Osteocyte (in vitro differentiated cells): ENCODE measurements around the gene GGACT. TPM values are rescaled to one million over a fixed set of nuclear protein-coding genes. Genes with fewer than 3 reads are reported as not detected.
A peak's percentile ranks its signal among the peaks of the same experiment; 100 is the strongest.
"Not testable (repeated sequence)": the region's sequence is repeated elsewhere in the genome, so short reads cannot be mapped to it uniquely, and the experiment has no call there.

Source experiments
- DNase-seq: peaks from one replicate; pipeline ENCODE4 v3.0.0; 2021; ENCODE audit warnings: mixed read lengths; ENCODE audit not compliant: unreplicated experiment; ENCODE audit errors: extremely low spot score
- H3K27ac Mint-ChIP-seq: one replicate; pipeline ENCODE4 v1.8.0; 2021; ENCODE audit warnings: mild to moderate bottlenecking, mixed read lengths; ENCODE audit not compliant: unreplicated experiment
- H3K27me3 Mint-ChIP-seq: one replicate; pipeline ENCODE4 v1.8.0; 2021; ENCODE audit warnings: mixed read lengths; ENCODE audit not compliant: unreplicated experiment
- H3K36me3 Mint-ChIP-seq: one replicate; pipeline ENCODE4 v1.8.0; 2021; ENCODE audit warnings: mixed read lengths; ENCODE audit not compliant: unreplicated experiment
- H3K4me1 Mint-ChIP-seq: one replicate; pipeline ENCODE4 v1.8.0; 2021; ENCODE audit warnings: mixed read lengths; ENCODE audit not compliant: unreplicated experiment
- H3K4me3 Mint-ChIP-seq: one replicate; pipeline ENCODE4 v1.8.0; 2021; ENCODE audit warnings: mild to moderate bottlenecking, moderate library complexity, mixed read lengths; ENCODE audit not compliant: unreplicated experiment
- H3K9me3 Mint-ChIP-seq: one replicate; pipeline ENCODE4 v1.8.0; 2021; ENCODE audit warnings: mixed read lengths; ENCODE audit not compliant: unreplicated experiment
- CTCF ChIP-seq: fragments of 200-600 bp; sonication (generic); IDR thresholded peaks from 2 replicates; pipeline ENCODE4 v1.5.0; 2021; ENCODE audit warnings: antibody characterized with exemption, mild to moderate bottlenecking, moderate library complexity
- total RNA-seq: library from RNA; stranded (reverse); gene quantifications from 2 replicates; pipeline ENCODE4 v1.2.1, GENCODE V29; 2021

Gene GGACT
- total RNA-seq, 1 donor from 2014 or later, result 7.1 TPM

- Mint-ChIP-seq H3K4me3 (no peak overlapping the region), H3K9me3 (peaks cover 8% of the 10 kb centered on the region), H3K27ac (no peak overlapping the region), H3K4me1 (no peaks in the 10 kb centered on the region), H3K27me3 (no peaks in the 10 kb centered on the region), H3K36me3 (peaks cover 24% of the 10 kb centered on the region)
- DNase-seq, result no peak
- no peak for TF ChIP-seq CTCF
These were observed 7.1 kb downstream of the GGACT start for GRCh38 chr13:100581504-100581903.

- no peak for TF ChIP-seq CTCF
- H3K27ac Mint-ChIP-seq, result no peak overlapping the region
- H3K4me3 Mint-ChIP-seq, result no peak overlapping the region
- H3K27me3 Mint-ChIP-seq, result no peaks in the 10 kb centered on the region
- DNase-seq, result no peak
- H3K36me3 Mint-ChIP-seq, result peaks cover 24% of the 10 kb centered on the region
- peaks cover 8% of the 10 kb centered on the region for H3K9me3 Mint-ChIP-seq
- H3K4me1 Mint-ChIP-seq, result no peaks in the 10 kb centered on the region
These were observed 7.6 kb downstream of the GGACT start for GRCh38 chr13:100581030-100581429.

GRCh38 chr13:100580045-100580444 lies 8.5 kb downstream of the GGACT start:
- Mint-ChIP-seq H3K27me3 (no peaks in the 10 kb centered on the region), H3K4me1 (no peaks in the 10 kb centered on the region), H3K4me3 (no peak overlapping the region), H3K36me3 (peaks cover 24% of the 10 kb centered on the region), H3K9me3 (peaks cover 8% of the 10 kb centered on the region), H3K27ac (no peak overlapping the region)
- TF ChIP-seq CTCF, result no peak
- no peak for DNase-seq

- H3K36me3 Mint-ChIP-seq, result peaks cover 17% of the 10 kb centered on the region
- H3K27me3 Mint-ChIP-seq, H3K27ac Mint-ChIP-seq, H3K4me1 Mint-ChIP-seq, H3K4me3 Mint-ChIP-seq, DNase-seq, H3K9me3 Mint-ChIP-seq: not testable (repeated sequence)
These were observed 11.3 kb downstream of the GGACT start for GRCh38 chr13:100577239-100577638.

- no peak overlapping the region for H3K27ac Mint-ChIP-seq
These were observed 15.5 kb downstream of the GGACT start for GRCh38 chr13:100573121-100573520.

More at GRCh38 chr13:100573121-100573520, 15.5 kb downstream of the GGACT start:
- DNase-seq, result no peak
- TF ChIP-seq CTCF, result peak; percentile 73
- Mint-ChIP-seq H3K4me3 (no peak overlapping the region), H3K9me3 (no peaks in the 10 kb centered on the region), H3K36me3 (no peaks in the 10 kb centered on the region), H3K27me3 (no peaks in the 10 kb centered on the region), H3K4me1 (no peaks in the 10 kb centered on the region)
